Loucy (cell line): ENCODE data around the gene ABCA6.

Experiments
- CTCF ChIP-seq: fragments of 200-600 bp; sonication (generic); conservative IDR thresholded peaks from 2 replicates; pipeline ENCODE4 v1.5.1; 2014; ENCODE audit warnings: mild to moderate bottlenecking, antibody characterized with exemption, low read length
- EZH2phosphoT487 ChIP-seq: fragments of 200-600 bp; IDR thresholded peaks from 2 replicates; pipeline ENCODE4 v1.6.1; 2018; ENCODE audit warnings: antibody characterized with exemption, mild to moderate bottlenecking, moderate library complexity, borderline replicate concordance

GRCh38 chr17:69179227-69179952 lies 37.7 kb upstream of the ABCA6 start:
- no peak for TF ChIP-seq CTCF
- TF ChIP-seq EZH2phosphoT487 = no peak
